Measurements from ENCODE around the gene MICALL1. TPM values are rescaled to one million over a fixed set of nuclear protein-coding genes. Genes with fewer than 3 reads are reported as not detected.
A peak's percentile ranks its signal among the peaks of the same experiment; 100 is the strongest.

MICALL1 gene
- total and polyA plus RNA-seq, 10 donors, result 3.8 to 29.4 (median 18.6) TPM

GRCh38 chr22:37896939-37897338 lies 9.2 kb upstream of the MICALL1 start:
- Histone ChIP-seq H3K4me3 (peak overlapping the region in 1 of 8 donors; percentile 26), H3K4me1 (peaks cover 14 to 35% (median 23%) of the 10 kb centered on the region in 6 donors), H3K9me3 (no peaks in the 10 kb centered on the region), H3K36me3 (peaks cover 0 to 12% (median 5%) of the 10 kb centered on the region in 6 donors), H3K27ac (peak overlapping the region; percentile 1 to 82 (median 74)), H3K27me3 (replicated peaks in 1 of 7) (no peaks in the 10 kb centered on the region)
- TF ChIP-seq POLR2A (IDR thresholded peaks at IDR 0.05), result no peak
- no peak for TF ChIP-seq CTCF (IDR thresholded peaks at IDR 0.05 in 8 of 11, conservative IDR thresholded peaks at IDR 0.05 in 3 of 11)
- TF ChIP-seq POLR2AphosphoS5 (IDR thresholded peaks at IDR 0.05), result no peak
- intact Hi-C loops (cut with DNase I; ENCODE audit: low total_unique reads), result no loop called here
- 82 to 88% (median 86%) methylated on average over 3 of the region's 3 CpGs for WGBS, 5 donors
- no peak for DNase-seq

DNA sequence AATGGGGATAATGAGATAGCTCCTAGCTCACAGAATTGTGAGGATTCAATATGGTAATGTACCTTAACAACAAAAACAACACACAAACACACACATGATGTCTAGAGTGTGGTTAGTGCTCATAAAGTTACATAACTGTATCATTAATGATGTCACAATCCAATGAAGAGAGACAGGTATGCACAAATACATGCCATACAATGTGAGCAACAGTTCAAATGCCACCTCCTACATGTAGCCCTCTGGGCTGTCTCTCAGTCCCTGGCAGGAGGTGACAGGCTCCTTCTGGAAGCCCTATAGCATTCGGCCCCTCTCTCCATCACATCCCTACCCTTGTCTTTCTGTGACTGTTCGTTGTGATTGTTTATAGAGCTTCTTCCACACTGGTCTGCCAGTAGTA lies 8.3 kb upstream of the MICALL1 start:
- WGBS, 5 donors, result 89 to 100% (median 95%) methylated on average over 2 of the region's 2 CpGs
- DNase-seq, result no peak
- H3K4me3 ChIP-seq, result no peak overlapping the region
- intact Hi-C loops (cut with DNase I; ENCODE audit: low total_unique reads), result no loop called here
- no peaks in the 10 kb centered on the region for H3K9me3 ChIP-seq
- no peak overlapping the region for H3K27ac ChIP-seq
- peaks cover 0 to 3% (median 0%) of the 10 kb centered on the region in 6 donors for H3K36me3 ChIP-seq
- H3K4me1 ChIP-seq, result peaks cover 14 to 32% (median 23%) of the 10 kb centered on the region in 6 donors
- H3K27me3 ChIP-seq (replicated peaks in 1 of 7), result no peaks in the 10 kb centered on the region
- TF ChIP-seq CTCF (IDR thresholded peaks at IDR 0.05 in 8 of 11, conservative IDR thresholded peaks at IDR 0.05 in 3 of 11), result no peak

GRCh38 chr22:37898441-37899181 lies 7.5 kb upstream of the MICALL1 start:
- no peak overlapping the region for H3K4me3 ChIP-seq
- TF ChIP-seq POLR2AphosphoS5 (IDR thresholded peaks at IDR 0.05), result no peak
- no peak for TF ChIP-seq POLR2A (IDR thresholded peaks at IDR 0.05)
- TF ChIP-seq CTCF (IDR thresholded peaks at IDR 0.05 in 8 of 11, conservative IDR thresholded peaks at IDR 0.05 in 3 of 11), result no peak
- H3K27me3 ChIP-seq (replicated peaks in 1 of 7), result no peaks in the 10 kb centered on the region
- H3K27ac ChIP-seq, result no peak overlapping the region
- no peaks in the 10 kb centered on the region for H3K36me3 ChIP-seq
- intact Hi-C loops (cut with DNase I; ENCODE audit: low total_unique reads), result no loop called here
- WGBS, 5 donors, result 86 to 90% (median 88%) methylated on average over 9 of the region's 9 CpGs
- no peaks in the 10 kb centered on the region for H3K9me3 ChIP-seq
- DNase-seq, result no peak
- peaks cover 14 to 28% (median 22%) of the 10 kb centered on the region in 6 donors for H3K4me1 ChIP-seq

Measured in spleen (tissue), 11 donors.